Body of pancreas (tissue), 4 donors: ENCODE measurements around the gene PDE4D.

Source experiments
- POLR2A ChIP-seq, 3 donors: fragments of 450-650 bp; IDR thresholded peaks; one replicate each; pipeline ENCODE4 v1.6.1; 2016; ENCODE audit warnings: antibody characterized with exemption in 3 of 3, mild to moderate bottlenecking in 2 of 3
- TF ChIP-seq, protein P1 (sequence below), 7 experiments: fragments of 450-650 bp in 4 of 7; fragments of 200-600 bp in 3 of 7; sonication (generic) in 3 of 7; IDR thresholded peaks; one replicate each; pipeline ENCODE4 v1.5.1; 2016 to 2019; ENCODE audit warnings: antibody characterized with exemption in 7 of 7

GRCh38 chr5:59640411-59640810, 253.1 kb downstream of the PDE4D start:
- TF ChIP-seq, protein P1, sequence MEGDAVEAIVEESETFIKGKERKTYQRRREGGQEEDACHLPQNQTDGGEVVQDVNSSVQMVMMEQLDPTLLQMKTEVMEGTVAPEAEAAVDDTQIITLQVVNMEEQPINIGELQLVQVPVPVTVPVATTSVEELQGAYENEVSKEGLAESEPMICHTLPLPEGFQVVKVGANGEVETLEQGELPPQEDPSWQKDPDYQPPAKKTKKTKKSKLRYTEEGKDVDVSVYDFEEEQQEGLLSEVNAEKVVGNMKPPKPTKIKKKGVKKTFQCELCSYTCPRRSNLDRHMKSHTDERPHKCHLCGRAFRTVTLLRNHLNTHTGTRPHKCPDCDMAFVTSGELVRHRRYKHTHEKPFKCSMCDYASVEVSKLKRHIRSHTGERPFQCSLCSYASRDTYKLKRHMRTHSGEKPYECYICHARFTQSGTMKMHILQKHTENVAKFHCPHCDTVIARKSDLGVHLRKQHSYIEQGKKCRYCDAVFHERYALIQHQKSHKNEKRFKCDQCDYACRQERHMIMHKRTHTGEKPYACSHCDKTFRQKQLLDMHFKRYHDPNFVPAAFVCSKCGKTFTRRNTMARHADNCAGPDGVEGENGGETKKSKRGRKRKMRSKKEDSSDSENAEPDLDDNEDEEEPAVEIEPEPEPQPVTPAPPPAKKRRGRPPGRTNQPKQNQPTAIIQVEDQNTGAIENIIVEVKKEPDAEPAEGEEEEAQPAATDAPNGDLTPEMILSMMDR (IDR thresholded peaks at IDR 0.05) = no peak
- no peak for TF ChIP-seq POLR2A (IDR thresholded peaks at IDR 0.05)
